Measurements from ENCODE around the gene GAB2.
"Not testable (repeated sequence)": the region's sequence is repeated elsewhere in the genome, so short reads cannot be mapped to it uniquely, and the experiment has no call there.

Gene GAB2, protein sequence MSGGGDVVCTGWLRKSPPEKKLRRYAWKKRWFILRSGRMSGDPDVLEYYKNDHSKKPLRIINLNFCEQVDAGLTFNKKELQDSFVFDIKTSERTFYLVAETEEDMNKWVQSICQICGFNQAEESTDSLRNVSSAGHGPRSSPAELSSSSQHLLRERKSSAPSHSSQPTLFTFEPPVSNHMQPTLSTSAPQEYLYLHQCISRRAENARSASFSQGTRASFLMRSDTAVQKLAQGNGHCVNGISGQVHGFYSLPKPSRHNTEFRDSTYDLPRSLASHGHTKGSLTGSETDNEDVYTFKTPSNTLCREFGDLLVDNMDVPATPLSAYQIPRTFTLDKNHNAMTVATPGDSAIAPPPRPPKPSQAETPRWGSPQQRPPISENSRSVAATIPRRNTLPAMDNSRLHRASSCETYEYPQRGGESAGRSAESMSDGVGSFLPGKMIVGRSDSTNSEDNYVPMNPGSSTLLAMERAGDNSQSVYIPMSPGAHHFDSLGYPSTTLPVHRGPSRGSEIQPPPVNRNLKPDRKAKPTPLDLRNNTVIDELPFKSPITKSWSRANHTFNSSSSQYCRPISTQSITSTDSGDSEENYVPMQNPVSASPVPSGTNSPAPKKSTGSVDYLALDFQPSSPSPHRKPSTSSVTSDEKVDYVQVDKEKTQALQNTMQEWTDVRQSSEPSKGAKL
- total RNA-seq, result 63.7 to 214 (median 80.7) reads per million in 17 experiments

DNA sequence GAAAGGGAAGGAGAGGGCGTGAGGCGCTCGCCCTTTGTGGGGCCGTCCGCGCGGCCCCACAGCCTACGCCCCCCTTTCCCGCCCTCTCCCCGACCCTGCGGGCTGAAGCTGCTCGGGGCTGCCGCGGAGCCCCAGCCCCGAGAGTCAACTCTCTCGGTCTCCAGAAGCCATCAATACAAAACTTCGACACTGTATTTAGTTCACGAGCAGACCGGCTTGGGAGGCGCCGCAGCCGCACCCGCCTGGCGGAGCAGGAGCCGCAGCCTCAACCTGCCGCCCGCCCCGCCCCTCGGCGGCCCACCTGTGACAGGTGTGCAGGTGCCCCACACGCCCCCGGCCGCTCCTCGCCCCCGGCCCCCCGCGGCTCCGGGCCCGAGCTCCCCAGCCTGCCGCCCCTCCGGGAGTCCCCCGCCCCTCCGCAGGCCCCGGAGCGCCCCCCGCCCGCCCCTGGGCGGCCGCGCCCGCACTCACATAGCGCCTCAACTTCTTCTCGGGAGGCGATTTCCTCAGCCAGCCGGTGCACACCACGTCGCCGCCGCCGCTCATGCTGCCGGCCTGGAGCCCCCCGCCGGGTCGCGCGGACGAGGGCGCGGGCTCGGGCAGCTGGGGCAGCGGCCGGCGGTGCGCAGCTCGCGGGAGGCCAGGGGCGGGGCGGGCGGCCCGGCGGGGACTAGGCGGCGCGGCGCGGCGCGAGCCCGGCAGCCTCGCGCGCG lies at the start of gene GAB2:
GAB2 (minus strand) TSS at position 646 of the 713 bp plus-strand sequence; CDS start at position 546, 100 bp downstream.
- DNase-seq, result no peak

DNA sequence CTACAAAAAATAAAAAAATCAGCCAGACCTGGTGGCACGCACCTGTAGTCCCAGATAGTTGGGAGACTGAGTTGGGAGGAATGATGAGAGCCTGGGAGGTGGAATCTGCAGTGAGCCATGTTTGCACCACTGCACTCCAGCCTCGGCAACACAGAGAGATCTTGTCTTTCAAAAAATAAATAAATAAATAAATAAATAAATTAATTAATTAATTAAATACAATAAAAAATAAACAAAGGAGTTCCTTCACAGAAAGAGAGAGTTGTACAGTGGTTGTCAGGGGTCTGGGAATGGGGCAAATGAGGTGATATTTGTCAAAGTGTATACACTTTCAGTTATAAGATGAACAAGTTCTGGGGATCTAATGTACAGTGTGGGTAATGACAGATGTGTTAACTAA lies 49.8 kb upstream of the GAB2 start:
- no peak for DNase-seq

DNA sequence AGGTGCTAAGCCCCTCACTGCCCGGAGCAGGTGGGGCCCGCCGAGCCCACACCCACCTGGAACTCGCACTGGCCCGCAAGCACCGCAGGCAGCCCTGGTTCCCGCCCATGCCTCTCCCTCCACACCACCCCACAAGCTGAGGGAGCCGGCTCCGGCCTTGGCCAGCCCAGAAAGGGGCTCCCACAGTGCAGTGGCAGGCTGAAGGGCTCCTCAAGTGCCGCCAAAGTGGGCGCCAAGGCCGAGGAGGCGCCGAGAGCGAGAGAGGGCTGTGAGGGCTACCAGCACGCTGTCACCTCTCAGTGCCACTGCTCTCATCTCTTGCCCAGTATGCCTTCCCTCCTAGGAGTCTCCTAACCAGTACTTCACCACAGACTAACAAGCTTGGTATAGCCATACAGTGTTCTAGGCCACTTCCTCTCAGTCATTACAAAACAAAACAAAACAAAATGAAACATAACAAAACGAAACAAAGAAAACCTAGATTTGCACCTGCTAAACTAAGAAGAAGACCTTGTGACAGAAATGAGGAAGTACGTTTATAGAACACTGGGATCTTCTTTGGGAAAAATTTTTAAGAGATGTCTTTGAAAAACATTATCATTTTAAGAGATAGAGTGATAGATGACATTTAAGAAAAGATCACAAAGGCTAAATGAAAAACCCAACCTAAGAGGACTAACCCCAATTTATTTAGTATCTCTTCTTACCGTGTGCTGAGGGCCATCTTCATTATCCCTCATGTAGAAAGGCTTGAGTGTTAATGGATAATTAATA lies 47.7 kb upstream of the GAB2 start:
- peak in 2 of 4 experiments; percentile 16 to 31 for DNase-seq

DNA sequence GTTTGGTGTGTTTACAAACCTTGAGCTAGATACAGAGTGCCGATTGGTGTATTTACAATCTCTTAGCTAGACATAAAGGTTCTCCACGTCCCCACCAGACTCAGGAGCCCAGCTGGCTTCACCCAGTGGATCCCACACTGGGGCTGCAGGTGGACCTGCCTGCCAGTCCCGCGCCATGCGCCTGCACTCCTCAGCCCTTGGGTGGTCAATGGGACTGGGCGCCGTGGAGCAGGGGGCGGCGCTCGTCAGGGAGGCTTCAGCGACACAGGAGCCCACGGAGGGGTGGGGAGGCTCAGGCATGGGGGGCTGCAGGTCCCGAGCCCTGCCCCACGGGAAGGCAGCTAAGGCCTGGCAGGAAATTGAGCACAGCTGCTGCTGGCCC lies 47.2 kb upstream of the GAB2 start:
- DNase-seq, result not testable (repeated sequence)

DNA sequence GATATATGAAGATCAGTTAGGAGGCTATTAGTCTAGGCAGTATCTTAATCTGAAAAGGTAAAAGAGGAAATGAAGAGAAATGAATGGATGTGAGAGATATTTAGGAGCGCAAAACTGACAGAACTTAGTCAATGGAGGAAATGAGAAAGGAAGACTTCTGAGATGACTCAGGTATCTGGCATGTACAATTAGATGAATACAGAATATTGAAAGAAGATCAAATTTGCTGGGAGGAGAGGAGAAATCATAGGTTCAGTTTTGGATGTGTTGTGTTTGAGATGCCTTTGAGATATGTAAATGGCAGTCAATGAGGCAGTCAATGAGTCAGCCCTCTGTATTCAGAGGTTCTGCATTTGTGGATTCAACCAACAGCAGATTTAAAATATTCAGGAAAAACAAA lies 42.9 kb upstream of the GAB2 start:
- DNase-seq, result no peak

DNA sequence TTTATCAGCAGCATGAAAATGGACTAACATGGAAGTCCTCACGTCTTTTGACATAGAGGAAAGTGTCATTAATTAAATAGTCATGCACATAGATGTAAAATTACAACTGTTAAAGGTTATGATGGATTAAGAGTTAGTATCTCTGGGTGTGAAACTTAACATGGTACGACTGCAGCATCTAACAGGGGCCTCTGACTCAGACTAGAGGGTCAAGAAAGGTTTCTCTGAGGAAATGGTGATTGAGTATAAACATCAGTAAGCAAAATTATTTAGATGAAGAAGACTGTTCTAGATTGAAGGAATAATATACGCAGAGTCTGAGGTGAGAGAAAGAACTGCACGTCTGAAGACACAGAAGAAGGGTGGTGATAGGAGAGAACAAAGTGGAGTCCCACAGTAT lies 42.1 kb upstream of the GAB2 start:
- DNase-seq, result no peak

DNA sequence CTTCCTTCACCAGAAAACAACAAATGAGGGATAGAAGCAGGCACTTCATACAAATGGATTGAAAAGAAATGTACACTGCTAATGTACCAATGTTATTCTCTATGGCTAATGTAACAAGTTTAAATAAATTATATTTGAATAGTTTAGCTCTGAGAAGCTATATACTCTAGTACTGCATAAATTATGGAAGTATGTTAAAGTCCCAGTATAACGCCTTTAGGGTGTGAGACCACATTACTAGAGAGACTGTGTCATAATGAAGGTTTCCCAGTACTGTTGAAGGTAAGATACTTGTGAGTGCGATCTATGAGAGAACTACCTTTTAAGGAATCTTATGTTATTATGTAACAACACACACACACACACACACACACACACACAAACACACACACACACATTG lies 39.8 kb upstream of the GAB2 start:
- DNase-seq, result no peak

DNA sequence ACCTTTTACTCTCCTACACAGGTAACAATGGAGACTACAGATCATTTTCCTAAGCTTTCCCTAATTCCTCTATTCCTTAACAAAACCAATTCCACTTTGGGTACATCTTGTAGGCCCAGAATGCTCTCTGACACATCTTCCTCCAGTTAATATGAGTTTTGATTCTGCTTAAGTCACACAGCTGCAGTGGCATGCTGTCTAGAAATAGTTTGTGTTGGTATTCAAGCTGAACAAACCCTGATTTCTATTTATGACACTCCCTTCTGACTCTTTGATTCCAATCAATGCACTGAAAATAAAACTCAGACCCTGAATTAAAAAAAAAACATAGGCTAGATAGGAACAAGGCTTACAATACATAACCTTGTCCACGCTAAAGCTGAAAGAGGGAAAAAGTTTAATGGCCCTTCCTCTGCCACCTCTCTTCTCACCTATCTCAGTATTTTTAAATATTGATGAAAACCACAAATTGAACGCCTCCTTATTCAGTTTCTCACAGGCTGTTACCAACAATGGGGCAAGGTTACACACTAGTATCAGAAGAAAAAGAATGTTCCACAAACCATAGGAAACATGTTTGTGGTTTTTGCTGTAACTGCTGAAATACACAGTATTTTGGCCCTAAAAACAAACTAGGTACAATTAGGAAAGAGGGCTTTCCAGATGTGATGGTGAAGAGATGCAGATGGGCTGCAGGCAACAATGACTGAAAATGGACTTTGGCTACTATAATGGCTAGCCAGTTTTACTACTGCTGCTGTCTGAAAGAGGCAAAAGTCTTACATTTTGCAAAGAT lies 35.7 kb upstream of the GAB2 start:
- DNase-seq, result no peak

DNA sequence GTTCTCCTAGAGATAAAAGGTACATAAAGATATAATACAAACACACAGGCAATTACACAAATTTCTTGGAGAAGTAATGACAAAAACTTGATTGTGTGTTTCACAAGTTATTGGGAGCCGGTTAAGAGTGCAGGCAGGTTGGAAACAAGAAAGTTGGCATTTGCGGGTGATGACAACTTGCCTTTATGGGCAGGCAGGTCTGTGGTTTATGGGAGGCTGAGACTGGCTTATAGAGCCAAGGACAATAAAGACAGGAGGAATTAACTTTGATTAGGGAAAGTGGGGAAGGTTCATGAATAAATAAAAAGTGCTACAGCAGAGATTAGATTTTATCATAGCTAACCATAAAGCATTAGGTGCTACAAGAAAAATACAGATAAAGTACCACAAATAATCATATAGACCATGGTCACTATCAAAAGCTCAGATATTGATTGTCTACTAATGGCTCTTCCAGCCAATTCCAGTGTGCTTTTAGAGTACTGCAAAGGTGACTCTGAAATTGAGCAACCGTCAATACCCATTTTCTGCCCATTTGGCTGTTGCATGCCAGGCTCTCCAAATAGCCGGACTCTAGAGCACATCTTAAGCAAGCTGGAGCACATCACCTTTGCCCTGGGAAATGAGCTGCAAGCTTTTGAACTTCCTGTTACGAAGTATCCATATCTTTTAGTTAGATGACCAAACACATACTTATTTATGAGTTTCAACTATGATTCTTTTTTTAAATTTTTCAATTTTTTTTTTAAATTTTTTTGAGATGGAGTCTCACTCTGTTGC lies 33.9 kb upstream of the GAB2 start:
- no peak for DNase-seq

DNA sequence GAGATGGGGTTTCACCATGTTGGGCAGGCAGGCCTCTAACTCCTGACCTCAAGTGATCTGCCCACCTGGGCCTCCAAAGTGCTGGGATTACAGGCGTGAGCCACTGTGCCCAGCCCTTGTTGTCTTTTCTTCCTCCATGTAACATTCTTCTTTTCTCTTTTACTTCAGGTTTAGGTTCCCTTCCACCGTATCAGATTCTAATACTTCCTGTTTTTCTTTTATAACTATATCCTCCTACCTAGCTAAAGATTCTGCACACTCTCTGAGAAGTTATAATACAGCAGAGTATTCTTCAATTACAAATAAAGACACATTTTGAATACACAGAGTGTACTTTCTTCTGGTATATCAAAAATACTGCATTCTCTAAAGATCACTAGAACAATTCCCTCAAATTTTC lies 33.2 kb upstream of the GAB2 start:
- no peak for DNase-seq

DNA sequence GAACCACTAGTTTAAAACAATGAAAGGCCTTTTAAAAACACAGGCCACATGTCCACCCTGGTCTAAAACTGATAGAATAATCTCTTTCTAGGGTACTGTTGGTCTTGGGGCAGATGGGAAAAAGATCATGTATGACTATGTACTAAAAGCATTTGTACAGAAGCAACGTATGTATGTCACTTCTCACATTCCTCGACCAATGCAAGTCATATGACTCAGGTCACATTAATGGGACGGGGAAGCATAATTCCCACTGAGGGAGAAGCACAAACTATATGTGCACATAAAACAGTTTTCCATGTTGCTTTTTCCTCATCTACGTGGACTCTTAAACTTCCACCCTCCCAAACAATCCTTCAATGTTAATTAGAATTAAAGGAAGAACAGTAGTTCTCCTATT lies 32.2 kb upstream of the GAB2 start:
- DNase-seq, result no peak

DNA sequence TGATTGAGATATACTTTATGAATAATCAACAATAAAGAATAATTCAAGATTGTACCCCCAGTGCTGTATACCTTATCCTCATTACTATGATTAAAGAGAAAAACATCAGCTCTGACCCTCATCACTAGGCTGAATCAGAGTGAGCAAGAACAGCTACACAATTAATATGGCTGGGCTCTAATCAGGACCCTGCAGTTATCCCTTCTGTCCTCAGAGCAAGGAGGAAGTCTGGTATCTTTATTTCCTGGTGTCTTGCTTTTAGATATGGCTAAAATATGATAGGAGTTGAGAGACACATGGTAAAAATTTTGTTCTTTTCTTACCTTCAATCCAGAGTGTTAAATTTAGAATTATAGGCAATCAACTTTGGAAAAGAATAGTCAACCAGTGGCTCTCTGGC lies 28.6 kb upstream of the GAB2 start:
- DNase-seq, result no peak

DNA sequence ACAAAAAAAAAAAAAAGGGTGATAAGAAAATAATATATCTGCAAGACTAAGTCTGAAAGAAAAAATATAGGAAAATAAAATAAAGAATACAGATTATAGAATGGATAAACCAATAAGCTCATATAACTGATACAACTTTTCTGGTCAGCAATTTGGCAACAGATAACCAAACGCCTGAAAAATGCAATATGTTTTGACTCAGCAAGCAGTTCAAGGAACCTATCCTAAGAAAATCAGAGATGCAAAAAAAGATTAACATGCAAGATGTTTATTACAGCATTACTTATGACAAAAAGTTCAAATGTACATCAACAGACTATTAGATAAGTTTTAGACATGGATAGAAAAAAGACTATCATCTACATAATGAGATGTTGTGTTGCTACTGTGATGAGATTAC lies 27.1 kb upstream of the GAB2 start:
- no peak for DNase-seq

DNA sequence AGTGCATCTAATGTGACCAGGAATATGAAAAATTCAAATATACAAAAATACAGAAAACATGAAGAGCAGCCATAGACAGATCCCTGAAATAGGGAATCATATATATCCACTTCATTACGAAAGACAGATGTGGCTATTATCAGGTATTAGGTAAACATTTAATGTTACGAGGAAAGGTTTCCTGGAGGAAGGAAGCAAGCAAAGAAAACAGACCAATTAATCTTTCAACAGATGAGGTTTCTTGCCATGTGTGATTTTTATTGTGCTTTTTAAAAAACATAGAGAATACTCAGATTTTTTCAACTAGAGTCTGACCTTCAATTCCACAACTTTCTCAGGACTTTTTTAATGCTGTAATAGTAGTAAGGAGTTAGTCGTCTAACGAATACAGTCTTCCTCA lies 24.3 kb upstream of the GAB2 start:
- no peak for DNase-seq

DNA sequence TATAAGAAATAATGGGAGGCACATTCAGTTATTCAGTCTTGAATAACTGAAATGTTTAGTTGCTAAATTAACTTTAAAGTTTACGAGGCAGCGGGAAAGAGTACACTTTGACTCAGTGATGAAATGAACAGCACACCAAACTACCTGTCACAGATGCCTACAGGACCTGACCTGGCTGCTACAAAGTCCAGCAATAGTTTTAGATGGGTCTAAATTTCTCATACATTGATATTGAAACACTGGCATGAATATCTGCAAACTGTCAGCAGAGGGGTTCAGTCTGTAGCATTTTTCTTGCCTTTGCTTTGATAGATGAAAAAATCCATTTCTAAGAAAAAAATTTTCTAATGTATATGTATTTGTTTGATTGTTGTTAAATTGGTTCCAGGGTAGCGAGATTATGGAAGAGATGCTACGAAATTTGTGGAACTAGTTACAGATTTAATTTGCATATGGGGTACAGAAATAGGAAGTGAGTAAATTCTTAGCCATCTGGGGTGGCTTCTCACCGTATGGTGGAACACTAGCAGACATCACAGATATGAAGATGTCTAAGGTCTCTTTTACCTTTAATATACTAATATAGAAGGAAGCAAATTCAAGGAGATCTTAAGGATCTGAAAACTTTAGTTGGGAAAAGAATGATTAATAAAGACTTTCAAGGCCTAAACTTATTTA lies 20.8 kb upstream of the GAB2 start:
- peak in 3 of 4 experiments; percentile 17 to 47 (median 44) for DNase-seq

DNA sequence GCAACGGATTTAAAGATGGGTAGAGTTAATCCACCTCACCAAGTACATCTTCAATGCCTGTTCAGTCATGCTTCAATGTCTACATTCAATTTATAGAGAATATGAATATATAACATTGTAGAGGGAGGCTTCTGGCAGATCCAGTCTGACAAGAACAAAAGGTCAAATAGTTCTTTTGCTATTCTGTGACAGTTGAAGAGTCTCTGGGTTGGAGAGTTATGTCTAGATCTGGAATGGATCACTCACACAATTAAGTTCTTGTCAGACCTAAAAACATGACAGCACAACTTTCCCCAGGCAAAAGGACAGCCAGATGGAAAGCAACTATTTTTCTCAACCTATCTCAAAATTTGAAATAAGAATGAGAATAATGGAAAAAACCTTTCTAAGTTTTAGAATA lies 15.3 kb upstream of the GAB2 start:
- no peak for DNase-seq

DNA sequence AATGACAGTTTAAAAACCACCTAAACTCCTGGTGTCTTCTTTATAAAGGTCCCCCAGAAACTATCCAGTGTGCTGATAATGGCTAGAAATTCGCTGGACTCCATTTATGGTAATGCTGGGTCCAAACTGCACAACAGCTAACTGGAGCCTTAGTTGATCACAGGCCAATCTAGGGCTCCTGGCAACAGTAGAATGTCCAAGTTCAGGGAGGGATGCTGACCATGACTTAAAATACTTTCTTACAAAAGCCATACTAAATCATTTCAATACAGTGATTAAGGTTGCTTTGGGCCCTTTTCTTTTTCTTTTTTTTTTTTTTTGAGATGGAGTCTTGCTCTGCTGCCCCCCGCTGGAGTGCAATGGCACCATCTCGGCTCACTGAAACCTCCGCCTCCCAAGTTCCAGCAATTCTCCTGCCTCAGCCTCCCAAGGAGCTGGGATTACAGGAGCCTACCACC lies 14.5 kb upstream of the GAB2 start:
- DNase-seq, result peak; percentile 38 to 73 (median 58)

DNA sequence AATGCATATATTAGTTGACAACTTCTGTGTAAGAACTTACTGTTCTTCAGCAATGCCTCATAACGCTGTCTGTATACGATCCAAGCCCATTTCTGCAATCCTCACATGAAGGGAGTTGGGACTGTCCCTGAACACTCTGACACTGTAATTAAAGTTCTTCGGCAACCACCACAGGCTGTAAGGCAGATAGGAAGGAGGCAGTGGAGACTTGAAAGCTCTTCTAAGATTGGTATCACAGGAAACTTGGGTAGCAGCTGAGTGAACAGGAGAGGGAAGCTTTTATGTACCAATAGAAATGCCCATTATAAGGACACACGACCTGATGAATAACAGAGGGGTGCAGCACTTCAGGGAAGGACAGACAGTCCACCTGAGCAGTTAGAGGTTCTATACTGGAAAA lies 12.0 kb upstream of the GAB2 start:
- DNase-seq, result peak; percentile 40 to 56 (median 51)

DNA sequence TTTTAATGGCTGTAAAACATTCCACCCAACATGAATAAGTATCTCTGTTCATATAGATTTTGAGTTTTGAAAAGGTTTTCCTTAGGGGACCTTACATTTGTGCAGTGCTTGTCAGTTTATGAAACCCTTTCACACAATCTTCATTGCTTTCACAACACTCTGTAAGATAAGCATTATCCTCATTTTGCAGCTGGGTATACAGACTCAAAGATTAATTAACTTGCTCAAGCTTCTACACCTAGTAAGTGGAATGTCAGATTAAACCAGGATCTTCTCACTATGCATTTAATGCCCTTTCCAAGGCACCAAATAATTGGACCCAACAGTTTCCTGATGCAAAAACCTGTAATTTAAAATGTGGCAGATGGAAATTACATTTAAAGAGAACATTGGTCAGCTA lies 11.6 kb upstream of the GAB2 start:
- DNase-seq, result no peak

DNA sequence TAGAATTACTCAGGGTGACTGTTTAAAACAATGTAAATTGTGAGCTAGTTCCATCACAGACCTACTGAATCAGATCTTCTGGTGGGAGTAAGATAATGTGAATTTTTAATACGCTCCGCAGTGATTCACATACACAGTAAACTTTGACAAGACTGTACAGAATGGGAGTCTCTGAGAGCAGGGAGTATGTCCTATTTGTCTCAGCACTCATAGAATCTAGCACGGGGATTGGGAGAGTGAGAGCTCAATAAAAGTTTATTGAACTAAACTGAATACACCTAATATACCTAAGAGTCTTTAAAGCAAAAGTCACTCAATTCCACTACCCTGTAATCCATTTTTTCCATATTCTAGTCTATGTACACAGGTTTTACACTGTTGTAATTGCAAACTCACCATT lies 11.2 kb upstream of the GAB2 start:
- DNase-seq, result no peak
